Renal cortex interstitium (tissue), 15 donors: ENCODE data around the gene BZW2. TPM values are rescaled to one million over a fixed set of nuclear protein-coding genes. Genes with fewer than 3 reads are reported as not detected.

Experiments
- DNase-seq, 11 donors: peaks; one replicate each; pipeline ENCODE4 v3.0.0-alpha.2; 2013; ENCODE audit warnings: low read depth in 9 of 11, low spot score in 4 of 11; ENCODE audit errors: extremely low read depth in 1 of 11
- long read RNA-seq, 16 experiments: transcript quantifications; one replicate each; lab custom pipeline, GENCODE V29; 2026
- polyA plus RNA-seq, 3 donors: library from polyadenylated mRNA; unstranded; fragments of 120-200 nt; gene quantifications; one replicate each; pipeline ENCODE4 v1.2.1, GENCODE V29; 2013; ENCODE audit not compliant: insufficient read length in 3 of 3

BZW2 gene
- 10 to 100 TPM; 74.7 to 87.0 (median 75.4) TPM for polyA plus RNA-seq
- long read RNA-seq, donor 1, transcript BZW2-201 (12 exons, 1,860 nt) = major isoform, 11 of 14 reads
- long read RNA-seq, donor 1, partial matches to known transcripts = 0 of 14 reads
- long read RNA-seq, donor 1, other reads (novel, unspliced or antisense) = 0 of 14 reads
- long read RNA-seq, donor 2, transcript BZW2-201 (12 exons, 1,860 nt) = major isoform, 16 of 24 reads
- long read RNA-seq, donor 2, partial matches to known transcripts = 5 of 24 reads
- long read RNA-seq, donor 2, other reads (novel, unspliced or antisense) = 0 of 24 reads
- long read RNA-seq, donor 3, transcript BZW2-201 (12 exons, 1,860 nt) = major isoform, 18 of 26 reads
- long read RNA-seq, donor 3, transcript BZW2-207 (12 exons, 1,862 nt) = minor isoform, 6 of 26 reads
- long read RNA-seq, donor 3, partial matches to known transcripts = 0 of 26 reads
- long read RNA-seq, donor 3, other reads (novel, unspliced or antisense) = 0 of 26 reads
- long read RNA-seq, donor 4, transcript BZW2-201 (12 exons, 1,860 nt) = major isoform, 17 of 19 reads
- long read RNA-seq, donor 4, partial matches to known transcripts = 0 of 19 reads
- long read RNA-seq, donor 4, other reads (novel, unspliced or antisense) = 0 of 19 reads
- long read RNA-seq, donor 5 = 0 reads
- long read RNA-seq, donor 6, transcript BZW2-201 (12 exons, 1,860 nt) = major isoform, 12 of 13 reads
- long read RNA-seq, donor 6, partial matches to known transcripts = 0 of 13 reads
- long read RNA-seq, donor 6, other reads (novel, unspliced or antisense) = 0 of 13 reads
- long read RNA-seq, donor 7, transcript BZW2-201 (12 exons, 1,860 nt) = major isoform, 9 of 13 reads
- long read RNA-seq, donor 7, partial matches to known transcripts = 0 of 13 reads
- long read RNA-seq, donor 7, other reads (novel, unspliced or antisense) = 0 of 13 reads
- long read RNA-seq, donor 8 = 0 reads
- long read RNA-seq, donor 9, transcript BZW2-201 (12 exons, 1,860 nt) = major isoform, 15 of 17 reads
- long read RNA-seq, donor 9, partial matches to known transcripts = 0 of 17 reads
- long read RNA-seq, donor 9, other reads (novel, unspliced or antisense) = 0 of 17 reads
- long read RNA-seq, donor 10, transcript BZW2-207 (12 exons, 1,862 nt) = minor isoform, 6 of 29 reads
- long read RNA-seq, donor 10, transcript BZW2-201 (12 exons, 1,860 nt) = major isoform, 18 of 29 reads
- long read RNA-seq, donor 10, partial matches to known transcripts = 5 of 29 reads
- long read RNA-seq, donor 10, other reads (novel, unspliced or antisense) = 0 of 29 reads
- long read RNA-seq, donor 11, transcript BZW2-201 (12 exons, 1,860 nt) = major isoform, 11 of 12 reads
- long read RNA-seq, donor 11, partial matches to known transcripts = 0 of 12 reads
- long read RNA-seq, donor 11, other reads (novel, unspliced or antisense) = 0 of 12 reads
- long read RNA-seq, donor 12, partial matches to known transcripts = 0 of 5 reads
- long read RNA-seq, donor 12, other reads (novel, unspliced or antisense) = 0 of 5 reads
- long read RNA-seq, donor 13 = 0 reads
- long read RNA-seq, donor 14, transcript BZW2-207 (12 exons, 1,862 nt) = minor isoform, 5 of 19 reads
- long read RNA-seq, donor 14, transcript BZW2-201 (12 exons, 1,860 nt) = major isoform, 13 of 19 reads
- long read RNA-seq, donor 14, partial matches to known transcripts = 0 of 19 reads
- long read RNA-seq, donor 14, other reads (novel, unspliced or antisense) = 0 of 19 reads
- long read RNA-seq, donor 15, partial matches to known transcripts = 0 of 6 reads
- long read RNA-seq, donor 15, other reads (novel, unspliced or antisense) = 0 of 6 reads
- long read RNA-seq, donor 16, transcript BZW2-201 (12 exons, 1,860 nt) = major isoform, 34 of 42 reads
- long read RNA-seq, donor 16, transcript BZW2-207 (12 exons, 1,862 nt) = minor isoform, 5 of 42 reads
- long read RNA-seq, donor 16, partial matches to known transcripts = 0 of 42 reads
- long read RNA-seq, donor 16, other reads (novel, unspliced or antisense) = 0 of 42 reads

GRCh38 chr7:16645593-16646471, at the start of gene BZW2, which contains the start of gene ANKMY2:
Gene BZW2, plus strand, starts transcription at chr7:16646181. Its CDS starts 19,263 bp downstream, at chr7:16665444.
Gene ANKMY2, minus strand, starts transcription at chr7:16645754. Its CDS starts 181 bp downstream, at chr7:16645573.
- DNase-seq = peak; percentile 84 to 95 (median 92)

GRCh38 chr7:16598015-16598414, 48.0 kb upstream of the BZW2 start:
- DNase-seq = no peak

GRCh38 chr7:16599860-16600259, 46.1 kb upstream of the BZW2 start:
- DNase-seq = no peak

DNA sequence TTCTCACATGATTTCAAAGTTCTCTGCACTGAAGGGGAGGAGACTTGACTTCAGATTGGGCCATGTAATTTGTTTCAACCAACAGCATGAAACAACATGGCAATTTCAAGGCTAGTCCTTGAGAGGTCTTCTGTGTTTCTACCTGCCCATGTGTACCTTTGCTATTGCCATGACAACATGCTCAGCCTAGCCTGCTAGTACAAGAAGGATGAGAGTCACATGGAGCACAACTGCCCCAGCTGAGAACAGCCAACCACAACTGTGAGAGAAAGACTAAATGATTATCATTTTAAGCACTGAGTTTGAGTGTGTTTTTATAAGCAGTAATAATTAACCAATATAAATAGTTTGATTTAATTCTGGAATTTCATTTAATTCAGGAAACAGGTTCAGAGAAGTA, 42.3 kb upstream of the BZW2 start:
- no peak for DNase-seq

- no peak for DNase-seq
Measured at GRCh38 chr7:16604054-16604453, 41.9 kb upstream of the BZW2 start.

DNA sequence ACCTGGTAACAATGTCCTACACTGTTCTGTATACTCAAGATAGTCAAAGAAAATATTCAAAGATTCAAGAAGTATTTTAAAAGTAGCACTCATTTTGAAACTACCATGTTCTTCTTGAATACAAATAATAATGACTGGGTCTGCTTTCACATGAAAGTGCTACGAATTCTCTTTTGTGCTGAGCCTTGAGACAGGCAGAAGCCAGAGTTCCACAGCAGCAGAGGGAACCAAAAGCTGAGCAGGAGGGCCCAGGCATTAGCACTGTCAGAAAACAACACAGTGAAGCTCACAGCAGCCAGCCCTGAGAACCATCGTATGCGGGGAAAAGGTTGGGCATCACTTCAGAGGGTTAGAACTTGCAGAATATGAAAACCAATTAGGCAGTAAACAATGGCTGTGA, 39.3 kb upstream of the BZW2 start:
- no peak for DNase-seq

GRCh38 chr7:16609842-16610450, 36.0 kb upstream of the BZW2 start:
- no peak for DNase-seq

- no peak for DNase-seq
Measured at GRCh38 chr7:16611711-16612110, 34.3 kb upstream of the BZW2 start.

- no peak for DNase-seq
Measured at GRCh38 chr7:16615228-16615627, 30.8 kb upstream of the BZW2 start.

GRCh38 chr7:16616122-16616521, 29.9 kb upstream of the BZW2 start:
- DNase-seq = no peak

DNA sequence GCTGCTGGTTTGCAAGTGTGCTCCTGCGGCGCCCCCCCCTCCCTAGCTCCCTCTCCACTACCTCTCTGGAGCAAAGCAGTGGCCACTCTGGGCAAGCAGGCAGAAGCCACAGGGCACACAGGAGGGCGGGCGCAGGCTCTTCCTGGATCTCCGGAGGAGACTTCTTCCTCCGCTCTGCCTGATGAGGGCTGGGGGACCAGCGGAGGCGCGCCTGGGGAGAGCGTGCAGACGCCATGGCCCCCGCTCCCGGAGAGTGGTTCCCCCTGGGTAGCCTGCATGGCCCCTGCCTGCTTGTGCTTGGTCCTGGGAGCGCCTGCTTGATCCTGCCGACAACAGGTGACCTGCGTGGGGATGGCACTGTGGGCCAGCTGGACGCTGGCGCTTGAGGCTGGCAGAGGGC, 29.4 kb upstream of the BZW2 start:
- DNase-seq = no peak

DNA sequence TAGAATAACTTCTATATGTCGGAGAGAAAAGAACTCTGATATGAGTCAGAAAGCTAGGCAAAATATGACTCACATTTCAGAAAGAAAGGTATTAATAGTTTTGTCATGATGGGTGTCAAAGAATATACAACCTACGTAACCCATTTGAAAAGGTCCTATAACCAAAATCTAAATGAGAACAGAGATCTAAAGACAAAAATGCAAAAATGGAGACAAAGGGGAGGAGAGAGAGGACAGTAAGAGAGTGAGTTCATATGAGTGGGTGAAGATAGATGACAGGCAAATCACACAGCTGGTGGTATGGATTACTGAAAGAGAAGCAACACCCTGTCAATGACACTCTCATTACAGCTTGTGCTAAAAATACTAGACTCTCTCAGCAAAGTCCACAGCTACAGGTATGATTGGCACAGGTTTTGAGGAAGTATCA, 26.0 kb upstream of the BZW2 start:
- no peak for DNase-seq

- DNase-seq = no peak
Measured at GRCh38 chr7:16626388-16626787, 19.6 kb upstream of the BZW2 start.

DNA sequence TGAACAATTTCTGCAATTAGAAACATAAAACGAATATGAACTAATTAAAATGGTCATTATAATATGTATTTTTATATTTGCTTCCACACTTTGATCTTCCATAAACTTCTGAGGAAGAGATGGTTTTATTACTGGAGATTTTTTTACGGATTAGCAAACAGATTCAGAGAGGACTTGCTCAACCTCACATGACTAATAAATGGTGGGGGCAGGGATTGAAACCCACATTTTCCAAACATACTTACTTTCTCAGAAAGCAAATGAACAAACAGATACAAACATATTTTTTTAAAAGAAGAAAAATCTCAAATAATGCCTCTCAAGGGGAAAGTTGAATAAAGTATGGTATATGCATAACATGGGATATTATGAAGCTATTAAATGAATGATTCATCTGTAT, 18.7 kb upstream of the BZW2 start:
- no peak for DNase-seq

DNA sequence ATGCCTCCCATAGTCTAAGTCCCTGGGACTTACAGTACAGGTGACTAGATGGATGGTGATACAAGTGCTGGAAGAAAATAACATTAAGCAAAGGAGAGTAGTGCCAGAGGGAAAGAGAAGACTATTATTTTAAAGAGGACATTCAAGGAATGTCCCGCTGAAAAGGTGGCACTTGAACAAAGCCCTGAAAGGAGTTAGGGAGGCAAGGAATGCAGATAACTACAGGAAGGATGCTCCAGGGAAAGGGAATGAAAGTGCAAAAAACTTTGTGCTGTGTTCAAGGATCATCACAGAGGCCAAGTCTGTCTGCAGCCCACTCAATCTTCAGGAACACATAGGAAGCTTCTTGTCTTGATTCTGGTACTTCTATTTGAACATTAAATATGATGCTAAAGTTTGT, 15.3 kb upstream of the BZW2 start:
- no peak for DNase-seq

- no peak for DNase-seq
Measured at GRCh38 chr7:16634271-16634738, 11.7 kb upstream of the BZW2 start.
